SHP77 (cell line): Measurements from ENCODE around the gene NOP10.
"Not testable (repeated sequence)": the region's sequence is repeated elsewhere in the genome, so short reads cannot be mapped to it uniquely, and the experiment has no call there.

ENCODE experiments used
- DNase-seq, 2 experiments: peaks; one replicate each; lab custom pipeline; 2025; lab: John Stamatoyannopoulos, UW

Gene NOP10

DNA sequence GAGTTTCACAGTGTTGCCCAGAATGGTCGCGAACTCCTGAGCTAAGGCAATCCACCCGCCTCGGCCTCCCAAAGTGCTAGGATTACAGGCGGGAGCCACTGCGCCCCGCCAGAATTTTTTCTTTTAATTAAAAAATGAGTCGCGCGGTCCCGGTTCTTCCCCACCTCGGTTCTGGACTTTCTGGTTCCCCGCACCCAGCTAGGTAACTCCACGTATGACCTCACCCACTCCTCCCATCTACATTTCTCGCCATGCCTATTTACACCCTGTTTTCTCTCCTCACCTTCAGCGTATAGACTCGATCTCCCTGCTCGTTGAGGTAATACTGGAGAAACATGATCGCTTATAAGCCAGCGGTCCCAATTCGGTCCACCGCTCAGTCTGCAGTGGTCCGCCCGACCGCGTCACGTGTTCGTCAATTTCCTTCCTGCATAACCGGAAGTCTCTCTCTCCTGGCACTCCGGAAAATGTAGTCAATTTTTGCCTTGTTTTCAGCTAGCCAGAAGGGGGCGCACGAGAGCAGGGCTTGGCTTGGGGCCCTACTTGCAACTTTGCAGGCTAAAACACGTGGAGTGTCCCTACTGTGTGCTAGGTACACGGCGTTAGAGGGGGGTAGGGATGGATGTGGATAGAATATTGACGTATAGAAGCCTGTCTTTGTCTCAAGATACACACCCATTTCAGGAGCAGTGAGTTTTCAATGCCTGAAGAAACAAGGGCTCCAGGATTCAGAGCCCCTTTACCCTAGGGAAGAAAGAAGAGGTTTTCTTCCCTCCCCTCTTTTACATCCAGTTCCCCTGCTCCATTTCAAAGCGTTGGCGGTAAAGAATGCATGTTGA, at the start of gene NOP10, which contains the start of gene NUTM1:
TSS of gene NOP10 (minus strand) at position 400 of the 839 bp plus-strand sequence. CDS start at position 337, 63 bp downstream.
TSS of gene NUTM1 (plus strand) at position 579 of the 839 bp plus-strand sequence. CDS start 382 bp downstream, outside the sequence.
- peak; percentile 89 to 92 for DNase-seq

GRCh38 chr15:34389594-34390086, 46.7 kb upstream of the NOP10 start:
- DNase-seq = not testable (repeated sequence)

DNA sequence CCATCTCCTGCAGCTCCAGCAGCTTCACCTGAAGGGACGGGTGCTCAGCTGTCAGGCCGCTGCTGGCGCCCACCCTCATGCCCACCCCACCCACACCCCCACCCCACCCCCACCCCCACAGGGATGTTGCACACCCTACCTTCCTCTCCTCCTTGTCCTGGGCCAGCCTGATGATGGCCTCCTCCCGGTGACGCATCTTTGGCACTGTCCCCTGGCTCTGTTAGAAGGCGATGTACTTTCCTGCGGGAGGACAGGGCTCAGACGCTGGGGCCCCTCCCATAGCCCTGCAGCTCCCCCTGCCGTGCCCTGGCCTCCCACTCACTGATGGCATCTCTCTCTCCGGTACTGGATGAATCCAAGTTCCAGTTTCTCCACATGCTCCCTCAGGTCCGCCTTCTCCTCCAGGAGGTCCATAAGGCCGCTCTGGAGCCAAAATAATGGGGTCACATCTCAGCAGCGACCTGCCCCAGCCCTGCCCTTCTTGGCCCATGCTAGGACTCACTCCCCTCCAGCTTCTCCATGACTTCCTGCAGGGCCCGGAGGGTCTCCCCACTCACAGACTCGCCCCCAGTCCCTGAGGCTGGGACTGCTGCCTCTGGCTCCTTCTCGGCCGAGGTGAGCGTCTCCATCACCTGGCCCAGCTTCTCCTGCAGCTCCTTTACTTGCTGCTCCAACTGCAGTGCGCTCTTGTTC, 39.0 kb upstream of the NOP10 start:
- not testable (repeated sequence) for DNase-seq

DNA sequence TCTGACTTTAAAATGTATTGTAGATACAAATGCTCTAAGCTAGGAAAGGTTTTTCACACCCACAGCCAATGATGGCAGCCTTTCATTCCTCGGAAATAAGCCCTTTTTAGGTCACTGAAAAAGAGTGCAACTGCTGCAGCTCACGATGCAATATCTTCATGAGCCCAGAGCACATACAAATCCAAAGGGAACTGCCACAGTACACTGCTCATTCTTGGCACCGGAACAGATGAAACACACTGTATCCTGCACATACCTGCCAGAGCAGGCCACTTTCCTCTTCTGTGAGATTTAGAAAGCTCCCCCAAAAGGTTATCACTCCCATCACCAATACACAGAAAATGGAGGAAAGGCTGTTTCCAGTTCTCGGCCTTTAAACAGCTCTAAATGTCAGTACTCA, 37.6 kb upstream of the NOP10 start:
- DNase-seq = not testable (repeated sequence)

- no peak for DNase-seq
These were observed 33.9 kb upstream of the NOP10 start for GRCh38 chr15:34376856-34377255.

- not testable (repeated sequence) for DNase-seq
These were observed 32.6 kb upstream of the NOP10 start for GRCh38 chr15:34375541-34375940.

DNA sequence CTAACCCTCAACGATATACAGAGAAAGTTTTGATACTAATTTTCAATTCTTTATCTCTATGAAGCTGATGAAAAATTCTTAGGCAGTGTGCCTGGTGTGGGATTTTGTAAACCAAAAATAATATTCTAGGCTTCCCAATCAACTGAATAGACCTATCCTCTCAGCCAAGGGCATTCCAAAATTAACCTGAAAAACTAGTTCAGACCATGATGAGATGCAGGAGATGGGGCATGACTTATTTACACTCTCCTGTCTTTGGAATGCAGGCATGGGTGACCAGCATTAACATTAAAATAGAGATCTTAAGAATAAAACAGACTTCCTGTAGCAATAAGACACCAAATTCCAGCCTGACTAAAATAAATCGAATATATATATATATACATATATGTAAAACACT, 31.9 kb upstream of the NOP10 start:
- DNase-seq = no peak

DNA sequence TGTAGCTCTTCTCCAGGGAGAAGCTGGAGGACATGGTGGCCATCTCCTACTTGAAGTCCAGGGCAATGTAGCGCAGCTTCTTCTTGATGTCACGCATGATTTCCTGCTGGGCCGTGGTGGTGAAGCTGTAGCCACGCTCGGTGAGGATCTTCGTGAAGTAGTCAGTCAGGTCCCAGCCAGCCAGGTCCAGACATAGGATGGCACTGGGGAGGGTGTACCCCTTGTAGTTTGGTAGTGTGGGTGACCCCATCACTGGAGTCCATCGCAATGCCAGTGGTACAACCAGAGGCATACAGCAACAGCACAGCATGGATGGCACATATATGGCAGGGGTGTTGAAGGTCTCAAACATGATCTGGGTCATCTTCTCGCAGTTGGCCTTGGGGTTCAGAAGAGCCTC, 31.0 kb upstream of the NOP10 start:
- no peak for DNase-seq

DNA sequence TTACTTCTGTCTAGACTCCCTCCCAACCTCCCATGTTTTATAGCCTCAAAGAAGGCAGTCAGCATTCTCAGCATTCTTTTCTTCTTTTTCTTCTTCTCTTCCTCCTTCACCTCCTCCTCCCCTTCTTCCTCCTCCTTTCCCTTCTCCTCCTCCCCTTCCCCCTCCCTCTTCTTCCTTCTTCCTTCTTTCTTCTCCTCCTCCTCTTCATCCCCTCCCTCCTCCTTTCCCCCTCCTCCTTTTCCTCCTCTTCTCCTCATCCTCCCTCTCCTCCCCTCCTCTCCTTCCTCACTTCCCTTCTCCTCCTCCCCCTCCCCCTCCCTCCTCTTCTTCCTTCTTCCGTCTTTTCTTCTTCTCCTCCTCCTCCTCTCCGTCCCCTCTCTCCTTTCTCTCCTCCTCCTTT, 27.7 kb upstream of the NOP10 start:
- no peak for DNase-seq

DNA sequence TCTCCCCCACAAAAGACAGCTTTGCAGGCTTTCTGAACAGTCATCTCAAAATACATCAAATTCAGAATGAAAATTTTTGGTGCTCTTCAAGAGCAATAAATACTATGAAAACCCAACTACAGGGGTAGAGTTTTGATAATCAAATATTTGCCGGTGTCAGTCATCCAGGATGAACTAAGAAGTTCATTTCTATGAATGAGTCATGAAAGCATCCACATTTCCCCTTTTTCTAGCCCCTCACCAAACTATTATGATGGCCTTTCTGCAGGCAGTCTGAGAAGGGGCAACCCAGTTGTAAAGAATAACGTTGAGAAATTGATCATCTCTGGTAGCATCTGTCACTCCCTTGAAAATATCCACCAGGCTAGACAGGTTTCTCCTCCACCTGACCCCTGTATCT, 27.2 kb upstream of the NOP10 start:
- DNase-seq = no peak

DNA sequence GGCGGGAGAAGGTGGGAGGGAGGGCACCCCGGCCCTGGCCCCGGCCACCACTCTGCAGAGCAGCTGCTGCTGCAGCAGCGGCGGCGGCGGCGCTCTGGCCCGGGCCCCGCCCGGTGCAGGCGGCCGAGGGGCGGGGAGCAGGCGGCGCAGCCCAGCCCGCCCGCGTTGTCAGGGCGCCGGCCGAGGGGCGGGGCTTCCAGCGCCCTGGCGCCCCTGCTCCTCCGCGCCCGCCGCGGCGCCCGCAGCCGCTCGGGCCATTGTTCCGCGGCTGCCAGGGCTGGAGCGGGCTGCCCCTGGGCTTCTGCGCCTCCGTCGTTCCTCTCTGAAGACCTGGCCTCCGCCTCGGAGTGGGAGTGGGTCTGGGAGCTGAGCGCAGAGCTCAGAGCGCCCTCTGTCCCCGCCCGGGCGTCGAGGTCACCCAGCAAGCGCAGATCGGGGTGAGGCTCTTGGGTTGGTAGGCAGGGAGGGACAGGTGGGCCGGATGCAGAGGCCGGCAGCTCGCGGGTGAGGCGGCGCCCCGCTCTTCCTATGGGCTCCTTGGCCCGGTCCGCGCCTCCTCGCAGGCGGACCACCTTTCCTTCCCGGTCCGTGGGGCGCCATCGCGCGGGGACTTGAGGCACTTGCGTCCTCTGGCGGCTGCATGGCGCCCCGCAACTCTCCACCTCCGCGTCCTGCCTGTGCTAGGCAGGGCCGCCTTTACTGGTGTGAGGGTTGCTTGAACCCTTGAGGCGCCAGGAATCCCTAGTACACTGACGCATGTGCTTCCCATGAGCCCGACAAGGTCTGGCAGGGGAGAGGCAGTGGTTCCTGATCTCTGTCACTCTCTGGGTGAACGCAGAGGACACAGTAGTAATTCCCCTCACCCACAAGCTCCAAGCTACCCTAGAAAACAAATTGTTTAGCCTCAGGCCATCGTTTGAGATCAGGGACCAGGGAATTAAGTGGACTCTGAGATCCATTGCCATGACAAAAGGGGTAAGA, 24.5 kb upstream of the NOP10 start, which contains the start of gene LPCAT4:
TSS of gene LPCAT4 (minus strand) at position 96 of the 981 bp plus-strand sequence. CDS start 96 bp downstream, outside the sequence.
- peak; percentile 72 to 87 for DNase-seq

GRCh38 chr15:34366271-34367065, 23.5 kb upstream of the NOP10 start:
- DNase-seq = peak; percentile 55 to 79

- DNase-seq = no peak
These were observed 22.9 kb upstream of the NOP10 start for GRCh38 chr15:34365836-34366235.

- DNase-seq = no peak
These were observed 22.3 kb upstream of the NOP10 start for GRCh38 chr15:34365091-34365825.

DNA sequence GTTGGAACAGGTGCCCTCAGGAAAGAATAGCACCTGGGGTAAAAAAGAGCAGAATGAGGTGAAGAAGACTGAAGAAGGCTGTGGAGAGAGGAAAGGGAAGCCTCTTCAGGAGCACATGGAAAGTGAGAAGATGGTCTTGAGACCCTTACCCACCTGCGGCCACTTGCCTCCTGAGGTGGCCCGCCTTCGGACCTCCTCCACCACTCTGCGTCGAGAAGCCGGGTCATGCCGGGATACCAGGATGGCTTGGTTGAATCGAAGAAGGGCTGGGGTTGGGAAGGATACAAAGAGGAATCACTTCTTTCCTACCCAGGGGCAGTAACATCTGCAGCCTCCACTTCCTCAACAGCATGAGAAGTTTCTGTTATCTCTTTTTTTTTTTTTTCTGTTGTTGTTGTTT, 21.1 kb upstream of the NOP10 start:
- no peak for DNase-seq

GRCh38 chr15:34362047-34362773, 19.3 kb upstream of the NOP10 start:
- no peak for DNase-seq

DNA sequence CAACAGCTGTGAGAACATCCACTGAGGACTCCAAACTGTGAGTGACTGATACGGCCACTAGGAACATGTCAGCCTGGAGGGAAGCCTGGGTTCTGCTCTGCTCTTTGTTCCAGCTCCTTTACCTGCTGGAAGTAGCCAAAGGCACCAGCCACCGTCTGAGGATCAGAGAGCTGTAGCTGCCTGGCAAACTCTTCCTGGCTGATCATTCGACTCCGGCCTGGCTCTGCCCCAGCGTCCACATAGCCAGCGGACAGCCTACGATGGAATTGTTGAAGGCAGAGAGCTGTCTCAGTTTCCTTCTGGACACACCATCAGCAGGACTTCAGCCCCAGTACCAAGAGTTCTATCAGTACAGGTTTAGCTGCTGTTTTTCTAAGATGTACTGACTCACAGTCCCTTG, 18.3 kb upstream of the NOP10 start:
- no peak for DNase-seq

- no peak for DNase-seq
These were observed 17.4 kb upstream of the NOP10 start for GRCh38 chr15:34360298-34360697.

DNA sequence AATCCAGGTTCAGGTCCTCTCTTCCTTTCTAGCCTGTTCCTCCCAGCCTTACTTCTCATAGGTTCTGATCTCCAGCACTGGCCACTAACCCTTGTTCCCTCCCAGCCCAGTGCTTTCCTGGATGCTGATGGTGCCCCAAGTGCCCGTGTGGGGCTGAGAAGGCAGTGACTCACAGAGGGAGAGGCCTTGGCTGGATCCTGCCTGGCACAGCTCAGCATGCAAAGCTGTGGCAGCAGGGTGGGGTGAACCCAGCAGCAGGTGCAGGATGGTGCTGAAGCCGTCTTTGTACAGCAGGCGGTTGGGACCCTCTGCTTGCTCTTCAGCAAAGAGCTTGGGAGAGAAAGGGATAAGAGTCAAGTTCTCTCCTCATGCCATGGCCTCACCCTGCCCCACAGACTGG, 16.5 kb upstream of the NOP10 start:
- DNase-seq = no peak
